Small intestine (tissue), 7 donors: ENCODE results near the gene RGPD5. TPM values are rescaled to one million over a fixed set of nuclear protein-coding genes. Genes with fewer than 3 reads are reported as not detected.
"Not testable (repeated sequence)": the region's sequence is repeated elsewhere in the genome, so short reads cannot be mapped to it uniquely, and the experiment has no call there.

Source experiments
- DNase-seq, 2 donors: peaks; one replicate each; pipeline versions ENCODE4 v3.0.0 to v3.0.0-alpha.2; 2013
- FAIRE-seq: peaks from 2 replicates; lab custom pipeline; 2012; peaks lifted over from hg19 to GRCh38; lab: Jason Lieb, UNC
- H3K27ac ChIP-seq, 3 donors: one replicate each; pipeline ENCODE4 v1.5.1; 2013; ENCODE audit warnings: low read length in 2 of 3, mild to moderate bottlenecking in 2 of 3, control low read depth in 1 of 3, inconsistent platforms in 1 of 3, low read depth in 1 of 3, moderate library complexity in 1 of 3
- H3K27me3 ChIP-seq, 3 donors: one replicate each; pipeline ENCODE4 v1.6.1; 2013; ENCODE audit warnings: low read length in 3 of 3, inconsistent platforms in 1 of 3; ENCODE audit not compliant: control insufficient read depth in 3 of 3, insufficient read depth in 3 of 3
- H3K36me3 ChIP-seq, 3 donors: one replicate each; pipeline ENCODE4 v1.6.1; 2013; ENCODE audit warnings: low read length in 3 of 3, inconsistent platforms in 1 of 3, low read depth in 1 of 3, mild to moderate bottlenecking in 1 of 3, moderate library complexity in 1 of 3; ENCODE audit not compliant: control insufficient read depth in 3 of 3, insufficient read depth in 2 of 3
- H3K4me1 ChIP-seq, 3 donors: one replicate each; pipeline ENCODE4 v1.6.1; 2013; ENCODE audit warnings: low read length in 2 of 3, inconsistent platforms in 1 of 3, low read depth in 1 of 3, mild to moderate bottlenecking in 1 of 3, moderate library complexity in 1 of 3; ENCODE audit not compliant: control insufficient read depth in 3 of 3, insufficient read depth in 2 of 3
- H3K4me3 ChIP-seq, 3 donors: one replicate each; pipeline ENCODE4 v1.5.1; 2013; ENCODE audit warnings: low read length in 3 of 3, control low read depth in 1 of 3, inconsistent platforms in 1 of 3, low read depth in 1 of 3, mild to moderate bottlenecking in 1 of 3, moderate library complexity in 1 of 3
- H3K9me3 ChIP-seq, 2 donors: one replicate each; pipeline ENCODE4 v1.6.1; 2013; ENCODE audit warnings: low read depth in 1 of 2, low read length in 1 of 2; ENCODE audit not compliant: control insufficient read depth in 2 of 2, insufficient read depth in 1 of 2
- WGBS, 3 donors: extraction: QIAGEN DNeasy Blood & Tissue Kit; methylation state at CpG; one replicate each; pipeline ENCODE4 v1.1.7; 2013; 5-methylcytosine and 5-hydroxymethylcytosine counted together
- polyA plus RNA-seq, 4 donors: library from polyadenylated mRNA; stranded (reverse) in 3 of 4; unstranded in 1 of 4; fragments of 200-250 nt in 3 of 4; fragments of 120-200 nt in 1 of 4; gene quantifications; one replicate each; pipeline versions ENCODE4 v1.2.1 to v1.2.3, GENCODE V29; 2013
- donor health status: healthy with polysubstance abuse.
- donor health status: control.
- donor health status: control.
- donor health status: Bipolar disorder and iron deficiency.
- donor health status: healthy.

RGPD5 gene
- polyA plus RNA-seq, 4 donors = 4.9 to 21.8 (median 7.8) TPM

DNA sequence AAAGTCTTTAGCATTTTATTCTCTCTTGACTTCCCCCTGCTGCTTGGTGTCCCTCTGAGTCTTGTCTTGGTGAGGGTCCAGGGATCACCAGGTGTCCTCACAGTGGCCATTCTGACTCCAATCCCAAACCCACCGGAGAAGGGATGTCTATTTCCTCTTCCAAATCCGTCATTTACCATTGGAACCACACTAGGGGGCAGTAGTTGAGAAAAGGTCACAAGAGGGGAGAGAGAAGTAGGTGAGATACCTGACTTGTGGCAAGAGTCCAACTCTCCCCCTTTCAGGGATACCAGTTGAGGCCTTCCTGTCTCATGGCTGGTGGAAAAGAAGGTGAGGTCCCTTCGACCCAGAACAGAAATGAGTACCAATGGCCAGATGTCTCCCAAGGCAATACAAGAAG lies 82.5 kb downstream of the RGPD5 start:
- WGBS, 3 donors = no CpG with 5 or more reads among the region's 3 CpGs
- FAIRE-seq, H3K36me3 ChIP-seq, H3K9me3 ChIP-seq, H3K27me3 ChIP-seq, DNase-seq, H3K27ac ChIP-seq, H3K4me1 ChIP-seq, H3K4me3 ChIP-seq: not testable (repeated sequence)

DNA sequence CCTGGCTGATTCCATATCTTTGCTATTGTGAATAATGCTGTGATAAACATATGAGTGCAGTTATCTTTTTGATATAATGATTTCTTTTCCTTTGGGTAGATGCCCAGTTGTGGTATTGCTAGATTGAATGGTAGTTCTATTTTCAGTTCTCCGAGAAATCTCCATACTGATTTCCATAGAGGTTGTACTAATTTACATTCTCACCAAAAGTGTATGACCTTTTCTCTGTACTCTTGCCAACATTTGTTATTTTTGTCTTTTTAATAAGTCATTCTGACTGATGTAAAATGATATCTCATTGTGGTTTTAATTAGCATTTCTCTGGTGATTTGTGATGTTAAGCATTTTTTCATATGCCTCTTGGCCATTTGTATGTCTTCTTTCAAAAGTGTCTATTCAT lies 88.0 kb downstream of the RGPD5 start:
- WGBS, 3 donors = no CpG with 5 or more reads among the region's 1 CpG
- not testable (repeated sequence) for H3K27me3 ChIP-seq, H3K4me1 ChIP-seq, H3K27ac ChIP-seq, H3K9me3 ChIP-seq, DNase-seq, H3K4me3 ChIP-seq, H3K36me3 ChIP-seq
- peak; percentile 87 for FAIRE-seq

DNA sequence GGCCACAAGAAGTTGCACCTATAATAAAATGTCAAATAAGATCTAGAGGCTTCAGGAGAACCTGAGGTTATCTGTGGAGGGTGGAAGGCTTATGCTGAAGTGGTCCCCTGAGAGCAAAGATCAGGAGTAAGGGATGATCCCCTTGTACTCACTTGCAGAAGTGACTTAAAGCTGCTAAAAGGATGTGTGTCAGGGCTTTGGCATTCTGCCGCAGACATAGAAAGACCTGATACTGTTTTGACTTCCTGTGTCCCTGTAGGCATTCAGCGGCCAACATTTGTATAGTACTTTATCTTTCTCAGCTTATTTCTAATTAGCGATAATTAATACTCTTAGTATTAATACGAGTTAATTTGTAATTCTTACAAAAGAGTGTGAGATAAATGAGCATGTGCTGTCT lies 94.3 kb downstream of the RGPD5 start:
- no CpG with 5 or more reads among the region's 4 CpGs for WGBS, 3 donors
- not testable (repeated sequence) for FAIRE-seq

DNA sequence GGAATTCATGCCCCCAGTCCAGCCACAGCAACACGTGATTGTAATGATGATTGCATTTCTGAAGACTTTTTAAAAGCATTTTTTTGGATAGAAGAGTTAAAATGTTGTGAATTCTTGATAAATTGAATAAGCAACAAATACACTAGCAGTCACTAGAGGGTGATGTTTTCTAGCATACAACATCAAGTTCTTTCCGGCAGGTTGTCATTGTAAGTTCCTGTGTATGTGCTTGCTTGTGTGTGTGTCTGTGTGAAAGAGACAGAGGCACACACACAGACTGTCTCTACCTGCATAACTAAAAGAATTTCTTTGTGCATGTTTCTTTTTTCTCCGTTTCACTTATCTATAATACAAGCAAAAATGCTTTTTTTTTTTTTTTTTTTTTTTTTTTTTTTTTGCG lies 95.8 kb downstream of the RGPD5 start:
- H3K9me3 ChIP-seq, FAIRE-seq, H3K4me3 ChIP-seq, H3K36me3 ChIP-seq, H3K27ac ChIP-seq, H3K27me3 ChIP-seq, H3K4me1 ChIP-seq, DNase-seq: not testable (repeated sequence)
- WGBS, 3 donors = no CpG with 5 or more reads among the region's 4 CpGs

More for the DNA sequence above, 94.3 kb downstream of the RGPD5 start:
- not testable (repeated sequence) for H3K9me3 ChIP-seq, H3K27me3 ChIP-seq, H3K4me1 ChIP-seq, H3K4me3 ChIP-seq, DNase-seq, H3K36me3 ChIP-seq, H3K27ac ChIP-seq

DNA sequence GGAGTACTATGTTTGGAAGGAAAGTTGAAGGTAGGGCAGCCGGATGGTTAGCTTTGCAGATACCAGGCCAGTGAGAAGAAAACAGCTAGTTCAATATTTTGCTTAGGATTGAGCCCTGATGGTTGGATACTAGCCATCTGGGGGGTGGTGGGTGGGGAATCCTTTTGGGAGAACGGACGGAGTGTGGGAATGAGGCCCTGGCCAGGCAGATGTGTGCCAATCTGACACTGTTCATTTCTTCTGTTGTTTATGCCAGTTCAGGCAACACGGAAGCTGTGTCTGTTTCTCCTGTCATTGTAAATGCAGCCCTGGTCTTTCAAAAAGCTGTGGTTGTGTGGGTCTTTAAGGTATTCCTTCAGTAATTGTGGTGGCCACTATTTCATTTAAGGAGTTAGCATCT lies 96.9 kb downstream of the RGPD5 start:
- not testable (repeated sequence) for H3K4me3 ChIP-seq, H3K4me1 ChIP-seq, FAIRE-seq, H3K27me3 ChIP-seq, DNase-seq, H3K9me3 ChIP-seq, H3K36me3 ChIP-seq, H3K27ac ChIP-seq
- no CpG with 5 or more reads among the region's 4 CpGs for WGBS, 3 donors

DNA sequence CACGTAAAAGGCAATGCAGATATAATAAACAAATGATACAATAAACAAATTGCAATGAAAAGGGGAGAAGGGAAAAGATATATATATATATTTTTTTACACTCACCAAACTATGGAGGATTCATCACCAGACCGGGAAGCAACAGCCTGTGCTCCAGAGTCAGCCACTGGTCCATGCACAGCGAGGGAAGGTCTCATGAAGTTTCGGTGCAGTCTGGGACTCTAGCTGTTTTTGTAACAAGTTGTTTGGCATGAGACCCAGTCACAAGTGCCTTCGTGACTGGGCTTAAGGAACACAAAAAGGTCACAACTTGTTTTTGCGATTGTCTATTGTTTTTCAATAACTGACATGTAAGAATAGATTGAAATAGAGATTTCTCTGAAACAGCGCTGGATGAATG lies 99.6 kb downstream of the RGPD5 start:
- H3K36me3 ChIP-seq, H3K27me3 ChIP-seq, H3K4me3 ChIP-seq, FAIRE-seq, DNase-seq, H3K4me1 ChIP-seq, H3K9me3 ChIP-seq, H3K27ac ChIP-seq: not testable (repeated sequence)
- no CpG with 5 or more reads among the region's 7 CpGs for WGBS, 3 donors

DNA sequence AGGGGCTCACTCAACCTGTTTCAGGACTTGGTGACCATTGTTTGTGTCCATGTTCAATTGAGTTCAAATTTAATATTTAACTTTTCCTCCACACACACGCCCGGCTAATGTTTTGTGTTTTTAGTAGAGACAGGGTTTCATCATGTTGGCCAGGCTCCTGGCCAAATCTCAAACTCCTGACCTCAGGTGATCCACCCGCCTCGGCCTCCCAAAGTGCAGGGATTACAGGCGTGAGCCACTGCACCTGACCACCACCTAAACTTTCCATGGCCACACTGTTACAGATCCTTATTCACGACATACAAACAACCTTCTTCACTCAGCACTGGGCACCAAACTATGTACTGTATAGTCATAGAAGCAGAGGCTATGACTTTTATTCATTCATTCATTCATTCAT lies 100.0 kb downstream of the RGPD5 start:
- DNase-seq, H3K4me3 ChIP-seq, H3K9me3 ChIP-seq, H3K36me3 ChIP-seq, FAIRE-seq, H3K27me3 ChIP-seq, H3K27ac ChIP-seq, H3K4me1 ChIP-seq: not testable (repeated sequence)
- no CpG with 5 or more reads among the region's 6 CpGs for WGBS, 3 donors

DNA sequence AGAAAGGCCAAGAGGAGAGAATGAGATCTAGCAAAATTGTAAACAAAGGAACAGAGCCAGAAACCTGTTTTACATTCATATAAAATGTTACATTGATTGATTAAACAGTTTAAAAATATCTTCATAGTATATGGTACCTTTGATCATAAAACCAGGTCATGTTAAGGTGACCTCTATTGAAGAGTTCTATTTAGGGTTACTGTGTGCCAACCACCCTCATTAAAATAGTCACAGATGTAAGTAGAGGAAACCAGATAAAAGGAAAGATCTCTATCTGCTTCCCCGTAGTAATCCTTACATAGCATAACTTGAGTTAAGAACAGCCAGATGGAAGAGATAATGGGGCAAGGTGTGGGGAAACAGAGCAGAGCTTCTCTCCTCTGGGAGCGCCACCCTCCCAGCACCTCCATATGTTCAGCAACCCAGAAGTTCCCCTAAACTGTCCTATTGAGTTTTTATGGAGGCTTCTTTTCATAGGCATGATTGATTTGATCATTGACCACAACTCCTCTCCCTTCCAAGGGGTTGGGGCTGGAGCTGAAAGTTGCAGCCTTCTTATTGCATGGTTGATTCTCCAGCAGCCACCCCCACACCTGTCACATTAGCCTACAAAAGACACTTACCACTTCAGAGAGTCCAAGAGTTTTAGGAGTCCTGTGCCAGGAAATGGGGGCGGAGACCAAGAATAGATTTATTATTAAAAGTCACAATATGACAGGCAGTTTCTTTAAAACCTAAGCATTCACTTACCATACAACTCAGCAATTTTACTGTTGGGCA lies 101.2 kb downstream of the RGPD5 start:
- H3K27me3 ChIP-seq, H3K4me3 ChIP-seq, H3K4me1 ChIP-seq, DNase-seq, FAIRE-seq, H3K36me3 ChIP-seq, H3K27ac ChIP-seq, H3K9me3 ChIP-seq: not testable (repeated sequence)
- no CpG with 5 or more reads among the region's 3 CpGs for WGBS, 3 donors

DNA sequence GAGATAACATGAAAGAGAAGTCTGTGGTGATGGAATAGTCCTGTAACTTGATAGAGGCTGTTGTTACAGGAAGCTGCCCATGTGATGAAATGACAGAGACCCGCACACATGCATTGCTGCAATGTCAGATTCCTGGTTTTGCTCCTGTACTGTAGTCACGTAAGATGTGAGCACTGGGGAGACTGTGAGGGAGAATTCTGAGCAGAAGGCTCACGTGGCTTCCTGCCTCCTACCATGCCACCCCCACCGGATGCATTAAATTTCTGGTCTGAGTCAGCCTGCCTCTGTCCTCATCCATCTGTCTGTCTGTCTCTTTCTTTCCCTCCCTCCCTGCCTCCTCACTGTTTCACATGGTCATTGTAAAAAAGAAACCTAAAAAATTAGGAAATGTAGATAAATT lies 102.1 kb downstream of the RGPD5 start:
- H3K9me3 ChIP-seq, DNase-seq, H3K36me3 ChIP-seq, H3K27ac ChIP-seq, FAIRE-seq, H3K4me1 ChIP-seq, H3K4me3 ChIP-seq, H3K27me3 ChIP-seq: not testable (repeated sequence)
- no CpG with 5 or more reads among the region's 4 CpGs for WGBS, 3 donors
